Measurements from ENCODE around the gene KCND2.

KCND2 gene

GRCh38 chr7:120444650-120445049 is 171.7 kb downstream of the KCND2 start:
- Histone ChIP-seq H3K27me3 (ENCODE audit: insufficient read depth, low read length) (no peaks in the 10 kb centered on the region), H3K79me2 (ENCODE audit: control insufficient read depth, insufficient read depth, low read length, unreplicated experiment) (no peaks in the 10 kb centered on the region), H3K36me3 (ENCODE audit: insufficient read depth, low read length) (no peaks in the 10 kb centered on the region), H3K4me1 (ENCODE audit: control insufficient read depth, insufficient read depth, low read length, unreplicated experiment) (no peaks in the 10 kb centered on the region), H2AFZ (ENCODE audit: low read length, unreplicated experiment) (no peak overlapping the region), H3K4me3 (ENCODE audit: low read depth, low read length) (no peak overlapping the region), H3K27ac (ENCODE audit: low read depth, low read length) (no peak overlapping the region)

GRCh38 chr7:120445276-120445675 is 172.3 kb downstream of the KCND2 start:
- no peaks in the 10 kb centered on the region for H3K79me2 ChIP-seq (ENCODE audit: control insufficient read depth, insufficient read depth, low read length, unreplicated experiment)
- no peaks in the 10 kb centered on the region for H3K27me3 ChIP-seq (ENCODE audit: insufficient read depth, low read length)

GRCh38 chr7:120452665-120453064 is 179.7 kb downstream of the KCND2 start:
- no peaks in the 10 kb centered on the region for H3K36me3 ChIP-seq (ENCODE audit: insufficient read depth, low read length)
- H3K27ac ChIP-seq (ENCODE audit: low read depth, low read length): no peak overlapping the region
- H3K4me3 ChIP-seq (ENCODE audit: low read depth, low read length): no peak overlapping the region
- H2AFZ ChIP-seq (ENCODE audit: low read length, unreplicated experiment): no peak overlapping the region
- H3K4me1 ChIP-seq (ENCODE audit: control insufficient read depth, insufficient read depth, low read length, unreplicated experiment): no peaks in the 10 kb centered on the region
- H3K27me3 ChIP-seq (ENCODE audit: insufficient read depth, low read length): no peaks in the 10 kb centered on the region
- H3K79me2 ChIP-seq (ENCODE audit: control insufficient read depth, insufficient read depth, low read length, unreplicated experiment): no peaks in the 10 kb centered on the region

More at GRCh38 chr7:120445276-120445675, 172.3 kb downstream of the KCND2 start:
- Histone ChIP-seq H3K4me1 (ENCODE audit: control insufficient read depth, insufficient read depth, low read length, unreplicated experiment) (no peaks in the 10 kb centered on the region), H2AFZ (ENCODE audit: low read length, unreplicated experiment) (no peak overlapping the region), H3K36me3 (ENCODE audit: insufficient read depth, low read length) (no peaks in the 10 kb centered on the region), H3K27ac (ENCODE audit: low read depth, low read length) (no peak overlapping the region), H3K4me3 (ENCODE audit: low read depth, low read length) (no peak overlapping the region)

GRCh38 chr7:120456699-120457098 is 183.7 kb downstream of the KCND2 start:
- Histone ChIP-seq H3K4me1 (ENCODE audit: control insufficient read depth, insufficient read depth, low read length, unreplicated experiment) (no peaks in the 10 kb centered on the region), H3K79me2 (ENCODE audit: control insufficient read depth, insufficient read depth, low read length, unreplicated experiment) (no peaks in the 10 kb centered on the region), H3K4me3 (ENCODE audit: low read depth, low read length) (no peak overlapping the region), H3K36me3 (ENCODE audit: insufficient read depth, low read length) (no peaks in the 10 kb centered on the region), H2AFZ (ENCODE audit: low read length, unreplicated experiment) (no peak overlapping the region), H3K27me3 (ENCODE audit: insufficient read depth, low read length) (no peaks in the 10 kb centered on the region), H3K27ac (ENCODE audit: low read depth, low read length) (no peak overlapping the region)

- H3K79me2 ChIP-seq (ENCODE audit: control insufficient read depth, insufficient read depth, low read length, unreplicated experiment): no peaks in the 10 kb centered on the region
- no peaks in the 10 kb centered on the region for H3K4me1 ChIP-seq (ENCODE audit: control insufficient read depth, insufficient read depth, low read length, unreplicated experiment)
- no peak overlapping the region for H3K4me3 ChIP-seq (ENCODE audit: low read depth, low read length)
- no peak overlapping the region for H2AFZ ChIP-seq (ENCODE audit: low read length, unreplicated experiment)
- no peaks in the 10 kb centered on the region for H3K36me3 ChIP-seq (ENCODE audit: insufficient read depth, low read length)
- no peaks in the 10 kb centered on the region for H3K27me3 ChIP-seq (ENCODE audit: insufficient read depth, low read length)
- H3K27ac ChIP-seq (ENCODE audit: low read depth, low read length): no peak overlapping the region
Measured at GRCh38 chr7:120460949-120461348, 188.0 kb downstream of the KCND2 start.

- Histone ChIP-seq H3K27ac (ENCODE audit: low read depth, low read length) (no peak overlapping the region), H3K4me1 (ENCODE audit: control insufficient read depth, insufficient read depth, low read length, unreplicated experiment) (no peaks in the 10 kb centered on the region)
Measured at GRCh38 chr7:120462991-120463390, 190.0 kb downstream of the KCND2 start.

GRCh38 chr7:120464104-120464503 is 191.1 kb downstream of the KCND2 start:
- no peaks in the 10 kb centered on the region for H3K79me2 ChIP-seq (ENCODE audit: control insufficient read depth, insufficient read depth, low read length, unreplicated experiment)
- H3K27me3 ChIP-seq (ENCODE audit: insufficient read depth, low read length): no peaks in the 10 kb centered on the region
- no peak overlapping the region for H3K4me3 ChIP-seq (ENCODE audit: low read depth, low read length)
- H3K27ac ChIP-seq (ENCODE audit: low read depth, low read length): no peak overlapping the region
- no peaks in the 10 kb centered on the region for H3K36me3 ChIP-seq (ENCODE audit: insufficient read depth, low read length)
- no peak overlapping the region for H2AFZ ChIP-seq (ENCODE audit: low read length, unreplicated experiment)
- H3K4me1 ChIP-seq (ENCODE audit: control insufficient read depth, insufficient read depth, low read length, unreplicated experiment): no peaks in the 10 kb centered on the region

More at GRCh38 chr7:120462991-120463390, 190.0 kb downstream of the KCND2 start:
- Histone ChIP-seq H2AFZ (ENCODE audit: low read length, unreplicated experiment) (no peak overlapping the region), H3K79me2 (ENCODE audit: control insufficient read depth, insufficient read depth, low read length, unreplicated experiment) (no peaks in the 10 kb centered on the region), H3K27me3 (ENCODE audit: insufficient read depth, low read length) (no peaks in the 10 kb centered on the region), H3K4me3 (ENCODE audit: low read depth, low read length) (no peak overlapping the region), H3K36me3 (ENCODE audit: insufficient read depth, low read length) (no peaks in the 10 kb centered on the region)

GRCh38 chr7:120467676-120468075 is 194.7 kb downstream of the KCND2 start:
- Histone ChIP-seq H3K27me3 (ENCODE audit: insufficient read depth, low read length) (no peaks in the 10 kb centered on the region), H3K4me1 (ENCODE audit: control insufficient read depth, insufficient read depth, low read length, unreplicated experiment) (no peaks in the 10 kb centered on the region), H2AFZ (ENCODE audit: low read length, unreplicated experiment) (no peak overlapping the region), H3K36me3 (ENCODE audit: insufficient read depth, low read length) (no peaks in the 10 kb centered on the region), H3K4me3 (ENCODE audit: low read depth, low read length) (no peak overlapping the region), H3K27ac (ENCODE audit: low read depth, low read length) (no peak overlapping the region), H3K79me2 (ENCODE audit: control insufficient read depth, insufficient read depth, low read length, unreplicated experiment) (no peaks in the 10 kb centered on the region)

GRCh38 chr7:120468611-120469010 is 195.6 kb downstream of the KCND2 start:
- no peak overlapping the region for H3K4me3 ChIP-seq (ENCODE audit: low read depth, low read length)
- H3K27me3 ChIP-seq (ENCODE audit: insufficient read depth, low read length): no peaks in the 10 kb centered on the region
- no peaks in the 10 kb centered on the region for H3K36me3 ChIP-seq (ENCODE audit: insufficient read depth, low read length)
- no peaks in the 10 kb centered on the region for H3K79me2 ChIP-seq (ENCODE audit: control insufficient read depth, insufficient read depth, low read length, unreplicated experiment)
- no peak overlapping the region for H2AFZ ChIP-seq (ENCODE audit: low read length, unreplicated experiment)
- no peak overlapping the region for H3K27ac ChIP-seq (ENCODE audit: low read depth, low read length)
- H3K4me1 ChIP-seq (ENCODE audit: control insufficient read depth, insufficient read depth, low read length, unreplicated experiment): no peaks in the 10 kb centered on the region

GRCh38 chr7:120472892-120473291 is 199.9 kb downstream of the KCND2 start:
- H3K4me1 ChIP-seq (ENCODE audit: control insufficient read depth, insufficient read depth, low read length, unreplicated experiment): no peaks in the 10 kb centered on the region

GRCh38 chr7:120473352-120473751 is 200.4 kb downstream of the KCND2 start:
- H3K27ac ChIP-seq (ENCODE audit: low read depth, low read length): no peak overlapping the region
- H3K27me3 ChIP-seq (ENCODE audit: insufficient read depth, low read length): no peaks in the 10 kb centered on the region
- no peaks in the 10 kb centered on the region for H3K79me2 ChIP-seq (ENCODE audit: control insufficient read depth, insufficient read depth, low read length, unreplicated experiment)
- no peak overlapping the region for H2AFZ ChIP-seq (ENCODE audit: low read length, unreplicated experiment)
- no peaks in the 10 kb centered on the region for H3K36me3 ChIP-seq (ENCODE audit: insufficient read depth, low read length)
- no peak overlapping the region for H3K4me3 ChIP-seq (ENCODE audit: low read depth, low read length)
- H3K4me1 ChIP-seq (ENCODE audit: control insufficient read depth, insufficient read depth, low read length, unreplicated experiment): no peaks in the 10 kb centered on the region

More at GRCh38 chr7:120472892-120473291, 199.9 kb downstream of the KCND2 start:
- H3K27me3 ChIP-seq (ENCODE audit: insufficient read depth, low read length): no peaks in the 10 kb centered on the region
- no peak overlapping the region for H3K4me3 ChIP-seq (ENCODE audit: low read depth, low read length)
- H3K27ac ChIP-seq (ENCODE audit: low read depth, low read length): no peak overlapping the region
- H2AFZ ChIP-seq (ENCODE audit: low read length, unreplicated experiment): no peak overlapping the region
- H3K79me2 ChIP-seq (ENCODE audit: control insufficient read depth, insufficient read depth, low read length, unreplicated experiment): no peaks in the 10 kb centered on the region
- H3K36me3 ChIP-seq (ENCODE audit: insufficient read depth, low read length): no peaks in the 10 kb centered on the region

Data from ACC112 (cell line).